Measurements from ENCODE around the gene CCDC188.
A peak's percentile ranks its signal among the peaks of the same experiment; 100 is the strongest.

Gene CCDC188

DNA sequence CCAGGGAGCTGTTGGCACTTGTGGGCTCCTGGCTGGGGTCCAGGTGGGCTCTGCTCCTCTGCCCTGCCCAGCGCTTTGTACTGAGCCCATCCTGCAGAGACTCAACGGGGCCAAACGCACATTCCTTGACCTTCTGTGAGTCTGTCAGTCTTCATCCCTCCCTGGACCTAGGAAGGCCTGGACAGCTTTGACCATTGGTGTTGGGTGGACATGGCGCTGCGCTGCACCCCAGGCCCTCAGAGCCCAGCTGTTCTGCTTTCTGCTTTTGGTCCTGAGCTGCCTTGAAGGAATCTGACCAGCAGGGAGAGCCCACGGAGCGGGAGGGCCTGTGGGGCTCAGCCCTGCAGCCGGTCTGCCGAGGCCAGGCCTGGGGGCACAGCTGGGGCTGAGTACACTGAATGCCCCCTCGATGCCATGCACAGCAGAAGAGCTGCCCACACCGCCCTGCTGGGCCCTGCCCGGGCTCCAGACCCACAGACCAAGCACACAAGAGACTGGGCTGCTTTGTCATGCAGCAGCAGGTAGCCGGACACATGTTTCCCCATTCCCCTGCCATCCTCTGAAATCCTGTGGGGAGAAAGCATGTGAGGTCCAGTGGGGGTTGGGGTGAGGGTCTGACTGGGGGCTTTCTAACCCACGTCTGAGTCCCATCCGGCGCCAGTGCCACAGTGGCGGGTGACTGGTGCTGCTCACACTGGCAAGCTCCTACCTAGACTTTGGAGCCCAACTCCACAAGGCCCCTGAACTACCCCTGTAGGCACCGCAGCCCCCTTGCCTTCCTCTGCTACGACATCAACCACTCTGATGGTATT is 24.1 kb upstream of the CCDC188 start:
- TF ChIP-seq, protein P1, sequence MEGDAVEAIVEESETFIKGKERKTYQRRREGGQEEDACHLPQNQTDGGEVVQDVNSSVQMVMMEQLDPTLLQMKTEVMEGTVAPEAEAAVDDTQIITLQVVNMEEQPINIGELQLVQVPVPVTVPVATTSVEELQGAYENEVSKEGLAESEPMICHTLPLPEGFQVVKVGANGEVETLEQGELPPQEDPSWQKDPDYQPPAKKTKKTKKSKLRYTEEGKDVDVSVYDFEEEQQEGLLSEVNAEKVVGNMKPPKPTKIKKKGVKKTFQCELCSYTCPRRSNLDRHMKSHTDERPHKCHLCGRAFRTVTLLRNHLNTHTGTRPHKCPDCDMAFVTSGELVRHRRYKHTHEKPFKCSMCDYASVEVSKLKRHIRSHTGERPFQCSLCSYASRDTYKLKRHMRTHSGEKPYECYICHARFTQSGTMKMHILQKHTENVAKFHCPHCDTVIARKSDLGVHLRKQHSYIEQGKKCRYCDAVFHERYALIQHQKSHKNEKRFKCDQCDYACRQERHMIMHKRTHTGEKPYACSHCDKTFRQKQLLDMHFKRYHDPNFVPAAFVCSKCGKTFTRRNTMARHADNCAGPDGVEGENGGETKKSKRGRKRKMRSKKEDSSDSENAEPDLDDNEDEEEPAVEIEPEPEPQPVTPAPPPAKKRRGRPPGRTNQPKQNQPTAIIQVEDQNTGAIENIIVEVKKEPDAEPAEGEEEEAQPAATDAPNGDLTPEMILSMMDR (IDR thresholded peaks at IDR 0.05; ENCODE audit: low read length, missing control alignments) = peak; percentile 29
- DNase-seq (ENCODE audit: low read depth) = peak; percentile 13

DNA sequence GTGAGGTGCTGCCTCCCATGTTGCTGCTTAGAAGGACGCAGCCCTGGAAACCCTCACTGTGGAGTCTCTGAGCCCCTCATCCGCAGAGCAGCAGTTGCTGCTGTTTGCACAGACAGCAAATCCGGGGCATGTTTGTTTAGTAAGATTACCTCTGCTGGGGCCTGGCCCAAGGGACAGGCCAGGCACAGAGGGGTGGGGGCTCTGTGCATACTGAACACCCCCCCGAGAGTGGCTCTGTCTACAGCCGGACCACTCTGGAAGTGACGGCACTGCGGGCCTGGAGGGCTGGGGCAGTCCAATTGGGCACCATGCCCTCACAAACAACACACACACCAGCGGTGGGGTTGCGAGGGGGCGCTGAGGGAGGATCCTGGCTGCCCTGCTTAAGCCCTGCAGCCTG is 22.9 kb upstream of the CCDC188 start:
- TF ChIP-seq, protein P1 (IDR thresholded peaks at IDR 0.05; ENCODE audit: low read length, missing control alignments) = no peak
- DNase-seq (ENCODE audit: low read depth) = no peak
- H3K4me3 ChIP-seq (replicated peaks; ENCODE audit: low read depth, low read length) = no peak overlapping the region

More for the DNA sequence above, 24.1 kb upstream of the CCDC188 start:
- no peak overlapping the region for H3K4me3 ChIP-seq (replicated peaks; ENCODE audit: low read depth, low read length)

DNA sequence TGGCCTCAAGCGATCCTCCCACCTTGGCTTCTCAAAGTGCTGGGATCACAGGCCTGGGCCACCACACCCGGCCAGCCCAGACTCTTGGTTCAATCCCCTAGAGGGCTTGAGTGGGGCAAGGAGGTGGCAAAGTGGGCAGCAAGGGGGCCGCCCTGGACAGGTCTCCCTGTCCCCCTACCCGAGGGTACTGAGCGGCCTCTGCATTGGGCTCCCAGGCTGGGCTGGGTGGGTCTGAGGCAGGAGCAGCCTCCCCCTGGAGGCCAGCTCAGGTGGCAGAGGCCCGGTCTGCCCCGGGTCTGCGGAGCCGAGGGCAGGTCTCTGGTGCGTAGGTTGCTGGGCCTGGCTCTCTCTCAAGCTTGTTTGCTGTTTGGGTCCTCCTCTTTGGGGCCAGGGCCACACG is 22.4 kb upstream of the CCDC188 start:
- no peak for DNase-seq (ENCODE audit: low read depth)
- H3K4me3 ChIP-seq (replicated peaks; ENCODE audit: low read depth, low read length) = no peak overlapping the region
- TF ChIP-seq, protein P1 (IDR thresholded peaks at IDR 0.05; ENCODE audit: low read length, missing control alignments) = no peak

DNA sequence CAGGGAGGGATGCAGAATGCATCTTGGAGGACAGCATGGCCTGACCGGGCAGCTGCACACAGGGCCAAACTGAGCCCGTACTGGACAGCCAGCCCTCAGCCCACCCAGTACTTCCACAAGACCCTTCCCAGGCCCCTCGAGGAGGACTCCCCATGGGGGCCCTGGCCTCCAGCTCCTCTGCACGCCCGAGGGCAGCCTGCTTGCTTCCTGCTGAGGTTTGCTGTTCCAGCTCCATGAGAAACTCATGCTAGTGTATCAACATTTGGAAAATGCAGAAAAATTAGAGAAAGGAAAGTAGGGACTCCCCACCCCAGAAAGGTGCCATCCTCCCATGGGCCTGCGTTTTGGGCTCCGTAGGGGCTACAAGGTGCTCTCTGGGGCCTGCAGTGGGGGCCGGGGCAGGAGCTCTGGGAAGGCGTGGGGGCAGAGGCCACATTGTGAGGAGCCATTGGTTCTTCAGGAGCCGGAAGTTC is 21.3 kb upstream of the CCDC188 start:
- no peak overlapping the region for H3K4me3 ChIP-seq (replicated peaks; ENCODE audit: low read depth, low read length)
- DNase-seq (ENCODE audit: low read depth) = no peak
- TF ChIP-seq, protein P1 (IDR thresholded peaks at IDR 0.05; ENCODE audit: low read length, missing control alignments) = no peak

DNA sequence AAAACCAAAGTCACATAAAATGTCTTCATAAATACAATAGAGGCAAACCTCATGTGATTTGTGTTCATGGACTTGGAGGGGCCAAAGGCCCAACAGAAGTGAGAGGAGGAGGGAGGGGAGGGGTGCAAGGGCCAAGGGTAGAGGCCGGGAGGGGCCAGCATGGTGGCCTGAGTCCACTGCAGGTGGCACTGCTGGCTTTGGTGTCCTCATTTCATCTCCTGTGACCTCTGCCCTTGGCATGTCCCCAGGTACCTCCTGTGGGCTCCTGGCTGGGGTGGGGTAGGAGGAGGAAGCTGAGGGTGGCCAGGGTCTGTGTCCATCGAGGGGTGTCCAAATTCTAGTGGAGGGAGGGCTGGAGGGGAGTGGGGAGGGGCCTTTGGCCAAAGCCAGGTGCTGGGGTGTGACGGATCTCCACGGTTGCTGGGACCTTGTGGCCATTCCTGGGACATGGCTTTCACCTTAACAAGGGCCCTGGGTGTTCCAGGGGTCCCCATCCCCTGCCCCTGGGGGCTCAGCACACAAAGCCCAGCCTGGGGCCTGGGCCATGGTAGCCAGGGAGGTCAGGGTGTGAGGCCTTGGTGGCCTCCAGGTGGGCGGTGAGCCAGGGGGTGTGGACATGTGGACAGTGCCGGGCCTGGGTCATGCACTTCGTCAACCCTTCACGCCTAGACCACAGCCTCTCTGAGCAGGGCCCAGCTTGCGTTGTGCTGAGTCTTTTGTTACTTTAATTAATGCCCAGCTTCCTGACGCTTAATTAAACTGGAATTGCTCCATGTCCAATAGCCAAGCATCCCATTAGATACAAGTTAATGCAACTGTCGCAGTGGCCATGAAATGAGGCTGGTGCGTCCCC is 20.7 kb upstream of the CCDC188 start:
- DNase-seq (ENCODE audit: low read depth) = no peak
- TF ChIP-seq, protein P1 (IDR thresholded peaks at IDR 0.05; ENCODE audit: low read length, missing control alignments) = no peak
- no peak overlapping the region for H3K4me3 ChIP-seq (replicated peaks; ENCODE audit: low read depth, low read length)

DNA sequence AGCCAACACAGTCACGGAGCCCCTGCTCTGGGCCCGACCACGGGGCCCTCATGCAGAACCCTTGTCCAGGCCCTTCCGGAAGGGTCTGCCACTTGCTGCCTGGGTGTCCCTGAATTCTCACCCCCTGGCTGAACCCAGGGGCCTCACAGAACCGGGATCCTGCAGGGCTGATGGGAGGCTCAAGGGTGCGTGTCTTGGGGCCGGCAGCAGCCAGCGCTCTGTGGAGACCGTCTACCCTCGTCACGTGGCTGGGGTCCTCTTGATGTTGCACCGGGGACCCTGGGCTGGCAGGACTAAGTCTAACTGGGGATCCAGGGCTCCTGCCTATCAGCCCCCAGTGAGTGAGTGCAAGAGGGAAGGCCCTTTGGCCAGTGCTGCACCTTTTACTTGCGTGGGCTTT is 19.3 kb upstream of the CCDC188 start:
- TF ChIP-seq, protein P1 (IDR thresholded peaks at IDR 0.05; ENCODE audit: low read length, missing control alignments) = no peak
- H3K4me3 ChIP-seq (replicated peaks; ENCODE audit: low read depth, low read length) = no peak overlapping the region
- DNase-seq (ENCODE audit: low read depth) = no peak

Measured in fibroblast of pulmonary artery (primary cell).